ENCODE measurements around the gene TMEM271. TPM values are rescaled to one million over a fixed set of nuclear protein-coding genes. Genes with fewer than 3 reads are reported as not detected.

The TMEM271 gene
- total and polyA plus RNA-seq, 10 of the 15 experiments (the other 5 are each of a cell fraction or from before 2014, with no cell fraction given) = not detected

DNA sequence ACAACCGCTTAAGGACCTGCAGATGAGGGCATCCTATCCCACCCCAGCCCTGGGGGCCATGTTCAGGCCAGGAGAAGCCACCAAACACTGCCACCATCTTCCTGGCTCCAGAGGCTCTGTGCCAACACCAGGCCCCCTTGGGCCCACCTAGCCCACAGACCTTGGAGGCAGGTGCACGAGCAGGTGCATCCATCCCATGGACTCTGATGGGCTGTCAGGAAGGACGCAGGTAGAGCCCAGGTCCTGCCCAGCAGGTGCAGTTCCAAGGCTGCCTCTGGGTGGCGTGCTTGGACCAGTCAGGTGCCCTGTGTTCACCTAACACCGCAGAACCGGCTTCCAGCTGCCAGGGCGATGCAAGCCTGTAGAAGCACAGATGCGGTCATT lies 26.5 kb upstream of the TMEM271 start (continued):
- TF ChIP-seq, protein P1, sequence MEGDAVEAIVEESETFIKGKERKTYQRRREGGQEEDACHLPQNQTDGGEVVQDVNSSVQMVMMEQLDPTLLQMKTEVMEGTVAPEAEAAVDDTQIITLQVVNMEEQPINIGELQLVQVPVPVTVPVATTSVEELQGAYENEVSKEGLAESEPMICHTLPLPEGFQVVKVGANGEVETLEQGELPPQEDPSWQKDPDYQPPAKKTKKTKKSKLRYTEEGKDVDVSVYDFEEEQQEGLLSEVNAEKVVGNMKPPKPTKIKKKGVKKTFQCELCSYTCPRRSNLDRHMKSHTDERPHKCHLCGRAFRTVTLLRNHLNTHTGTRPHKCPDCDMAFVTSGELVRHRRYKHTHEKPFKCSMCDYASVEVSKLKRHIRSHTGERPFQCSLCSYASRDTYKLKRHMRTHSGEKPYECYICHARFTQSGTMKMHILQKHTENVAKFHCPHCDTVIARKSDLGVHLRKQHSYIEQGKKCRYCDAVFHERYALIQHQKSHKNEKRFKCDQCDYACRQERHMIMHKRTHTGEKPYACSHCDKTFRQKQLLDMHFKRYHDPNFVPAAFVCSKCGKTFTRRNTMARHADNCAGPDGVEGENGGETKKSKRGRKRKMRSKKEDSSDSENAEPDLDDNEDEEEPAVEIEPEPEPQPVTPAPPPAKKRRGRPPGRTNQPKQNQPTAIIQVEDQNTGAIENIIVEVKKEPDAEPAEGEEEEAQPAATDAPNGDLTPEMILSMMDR (IDR thresholded peaks at IDR 0.05 in 2 of 3, conservative IDR thresholded peaks at IDR 0.05 in 1 of 3; ENCODE audit: control insufficient read depth in 2 of 3, extremely low read depth in 1 of 3, insufficient read depth in 1 of 3, low read depth in 3 of 3, low read length in 3 of 3) = peak; percentile 55 to 62 (median 58); a peak in 4 of 6 replicates
- no peak for TF ChIP-seq LARP7 (IDR thresholded peaks at IDR 0.05)
- no peak for TF ChIP-seq ETV6 (conservative IDR thresholded peaks at IDR 0.05 in 1 of 2, IDR thresholded peaks at IDR 0.05 in 1 of 2; ENCODE audit: borderline replicate concordance in 1 of 2, low read depth in 1 of 2)
- TF ChIP-seq, protein P2, sequence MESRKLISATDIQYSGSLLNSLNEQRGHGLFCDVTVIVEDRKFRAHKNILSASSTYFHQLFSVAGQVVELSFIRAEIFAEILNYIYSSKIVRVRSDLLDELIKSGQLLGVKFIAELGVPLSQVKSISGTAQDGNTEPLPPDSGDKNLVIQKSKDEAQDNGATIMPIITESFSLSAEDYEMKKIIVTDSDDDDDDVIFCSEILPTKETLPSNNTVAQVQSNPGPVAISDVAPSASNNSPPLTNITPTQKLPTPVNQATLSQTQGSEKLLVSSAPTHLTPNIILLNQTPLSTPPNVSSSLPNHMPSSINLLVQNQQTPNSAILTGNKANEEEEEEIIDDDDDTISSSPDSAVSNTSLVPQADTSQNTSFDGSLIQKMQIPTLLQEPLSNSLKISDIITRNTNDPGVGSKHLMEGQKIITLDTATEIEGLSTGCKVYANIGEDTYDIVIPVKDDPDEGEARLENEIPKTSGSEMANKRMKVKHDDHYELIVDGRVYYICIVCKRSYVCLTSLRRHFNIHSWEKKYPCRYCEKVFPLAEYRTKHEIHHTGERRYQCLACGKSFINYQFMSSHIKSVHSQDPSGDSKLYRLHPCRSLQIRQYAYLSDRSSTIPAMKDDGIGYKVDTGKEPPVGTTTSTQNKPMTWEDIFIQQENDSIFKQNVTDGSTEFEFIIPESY (IDR thresholded peaks at IDR 0.05) = no peak
- TF ChIP-seq MTA3 (IDR thresholded peaks at IDR 0.05; ENCODE audit: borderline replicate concordance, low read length) = no peak
- 0 out of 2 replicates have a peak, but pooled peaks have one; percentile 33 for TF ChIP-seq TCF12 (IDR thresholded peaks at IDR 0.05; ENCODE audit: low read depth, low read length)
- no peak for TF ChIP-seq FOXK2 (IDR thresholded peaks at IDR 0.05)
- TF ChIP-seq ZZZ3 (IDR thresholded peaks at IDR 0.05; ENCODE audit: control insufficient read depth, insufficient read length, low read depth) = no peak
- TF ChIP-seq IKZF1 (conservative IDR thresholded peaks at IDR 0.05) = 0 out of 2 replicates have a peak, but pooled peaks have one; percentile 16
